ENCODE measurements around the gene PLXNB2.

PLXNB2 gene

GRCh38 chr22:50300620-50301257 is 6.7 kb downstream of the PLXNB2 start:
- TF ChIP-seq FOXP2 (optimal IDR thresholded peaks at IDR 0.05; ENCODE audit: borderline replicate concordance, extremely low read depth, extremely low read length, insufficient read depth) = no peak
- TF ChIP-seq SIN3A (IDR thresholded peaks at IDR 0.05; ENCODE audit: borderline replicate concordance, insufficient read depth, low read length) = no peak
- TF ChIP-seq TAF1 (IDR thresholded peaks at IDR 0.05; ENCODE audit: borderline replicate concordance, insufficient read depth, low read length) = no peak
- TF ChIP-seq REST (IDR thresholded peaks at IDR 0.05; ENCODE audit: insufficient read depth in 1 of 2, low read depth in 2 of 2, low read length in 2 of 2) = no peak
- TF ChIP-seq POLR2AphosphoS5 (IDR thresholded peaks at IDR 0.05; ENCODE audit: low read depth, low read length) = no peak

GRCh38 chr22:50299785-50300619 is 7.4 kb downstream of the PLXNB2 start:
- TF ChIP-seq REST (IDR thresholded peaks at IDR 0.05; ENCODE audit: insufficient read depth in 1 of 2, low read depth in 2 of 2, low read length in 2 of 2) (no peak), FOXP2 (optimal IDR thresholded peaks at IDR 0.05; ENCODE audit: borderline replicate concordance, extremely low read depth, extremely low read length, insufficient read depth) (no peak), TAF1 (IDR thresholded peaks at IDR 0.05; ENCODE audit: borderline replicate concordance, insufficient read depth, low read length) (no peak), SIN3A (IDR thresholded peaks at IDR 0.05; ENCODE audit: borderline replicate concordance, insufficient read depth, low read length) (no peak), POLR2AphosphoS5 (IDR thresholded peaks at IDR 0.05; ENCODE audit: low read depth, low read length) (no peak)

- TF ChIP-seq SIN3A (IDR thresholded peaks at IDR 0.05; ENCODE audit: borderline replicate concordance, insufficient read depth, low read length) (no peak), TAF1 (IDR thresholded peaks at IDR 0.05; ENCODE audit: borderline replicate concordance, insufficient read depth, low read length) (no peak), REST (IDR thresholded peaks at IDR 0.05; ENCODE audit: insufficient read depth in 1 of 2, low read depth in 2 of 2, low read length in 2 of 2) (no peak), FOXP2 (optimal IDR thresholded peaks at IDR 0.05; ENCODE audit: borderline replicate concordance, extremely low read depth, extremely low read length, insufficient read depth) (no peak), POLR2AphosphoS5 (IDR thresholded peaks at IDR 0.05; ENCODE audit: low read depth, low read length) (no peak)
These were observed 8.3 kb downstream of the PLXNB2 start for GRCh38 chr22:50298937-50299784.

GRCh38 chr22:50298266-50298637 is 9.2 kb downstream of the PLXNB2 start:
- TF ChIP-seq REST (IDR thresholded peaks at IDR 0.05; ENCODE audit: insufficient read depth in 1 of 2, low read depth in 2 of 2, low read length in 2 of 2) (no peak), TAF1 (IDR thresholded peaks at IDR 0.05; ENCODE audit: borderline replicate concordance, insufficient read depth, low read length) (no peak), SIN3A (IDR thresholded peaks at IDR 0.05; ENCODE audit: borderline replicate concordance, insufficient read depth, low read length) (no peak), POLR2AphosphoS5 (IDR thresholded peaks at IDR 0.05; ENCODE audit: low read depth, low read length) (no peak), FOXP2 (optimal IDR thresholded peaks at IDR 0.05; ENCODE audit: borderline replicate concordance, extremely low read depth, extremely low read length, insufficient read depth) (no peak)
